ENCODE results near the gene CCL8.

Gene CCL8

DNA sequence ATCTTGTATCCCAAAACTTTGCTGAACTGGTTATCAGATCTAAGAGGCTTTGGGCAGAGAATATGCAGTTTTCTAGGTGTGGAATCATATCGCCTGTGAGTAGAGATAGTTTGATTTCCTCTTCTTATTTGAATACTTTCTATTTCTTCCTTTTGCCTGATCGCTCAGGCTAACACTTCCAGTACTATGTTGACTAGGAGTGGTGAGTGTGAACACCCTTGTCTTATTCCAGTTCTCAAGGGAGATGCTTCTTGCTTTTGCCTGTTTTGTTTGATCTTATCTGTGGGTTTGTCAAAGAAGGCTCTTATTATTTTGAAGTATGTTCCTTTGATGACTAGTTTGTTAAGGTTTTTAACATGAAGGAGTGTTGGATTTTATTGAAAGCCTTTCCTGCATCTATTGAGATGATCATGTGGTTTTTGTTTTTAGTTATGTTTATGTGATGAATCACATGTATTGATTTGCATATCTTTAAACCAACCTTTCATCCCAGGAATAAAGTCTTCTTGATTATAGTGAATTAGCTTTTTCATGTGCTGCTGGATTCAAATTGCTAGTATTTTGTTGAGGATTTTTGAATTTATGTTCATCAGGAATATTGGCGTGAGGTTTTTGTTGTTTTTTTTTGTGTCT, 20.0 kb downstream of the CCL8 start:
- H3K4me3 ChIP-seq (ENCODE audit: low read length), result no peak overlapping the region
- TF ChIP-seq, protein P1, sequence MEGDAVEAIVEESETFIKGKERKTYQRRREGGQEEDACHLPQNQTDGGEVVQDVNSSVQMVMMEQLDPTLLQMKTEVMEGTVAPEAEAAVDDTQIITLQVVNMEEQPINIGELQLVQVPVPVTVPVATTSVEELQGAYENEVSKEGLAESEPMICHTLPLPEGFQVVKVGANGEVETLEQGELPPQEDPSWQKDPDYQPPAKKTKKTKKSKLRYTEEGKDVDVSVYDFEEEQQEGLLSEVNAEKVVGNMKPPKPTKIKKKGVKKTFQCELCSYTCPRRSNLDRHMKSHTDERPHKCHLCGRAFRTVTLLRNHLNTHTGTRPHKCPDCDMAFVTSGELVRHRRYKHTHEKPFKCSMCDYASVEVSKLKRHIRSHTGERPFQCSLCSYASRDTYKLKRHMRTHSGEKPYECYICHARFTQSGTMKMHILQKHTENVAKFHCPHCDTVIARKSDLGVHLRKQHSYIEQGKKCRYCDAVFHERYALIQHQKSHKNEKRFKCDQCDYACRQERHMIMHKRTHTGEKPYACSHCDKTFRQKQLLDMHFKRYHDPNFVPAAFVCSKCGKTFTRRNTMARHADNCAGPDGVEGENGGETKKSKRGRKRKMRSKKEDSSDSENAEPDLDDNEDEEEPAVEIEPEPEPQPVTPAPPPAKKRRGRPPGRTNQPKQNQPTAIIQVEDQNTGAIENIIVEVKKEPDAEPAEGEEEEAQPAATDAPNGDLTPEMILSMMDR (IDR thresholded peaks at IDR 0.05; ENCODE audit: insufficient read depth, low read depth, low read length, missing control alignments), result no peak
- no peak for DNase-seq (ENCODE audit: low read depth)

DNA sequence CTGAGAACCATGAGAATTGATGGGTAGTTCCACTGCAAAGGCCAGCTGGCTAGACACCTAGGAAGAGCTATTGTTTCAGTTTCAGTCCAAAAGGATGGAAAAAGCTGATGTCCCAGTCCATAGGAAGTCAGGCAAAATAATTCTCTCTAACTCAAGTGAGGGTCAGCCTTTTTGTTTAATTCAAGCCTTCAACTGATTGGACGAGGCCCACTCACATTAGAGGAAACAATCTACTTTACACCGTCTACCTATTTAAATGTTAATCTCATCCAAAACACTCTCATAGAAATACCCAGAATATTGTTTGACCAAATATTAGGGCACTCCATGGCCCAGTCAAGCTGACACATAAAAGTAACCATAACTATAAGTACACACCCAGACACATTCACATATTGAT, 22.7 kb downstream of the CCL8 start:
- TF ChIP-seq, protein P1 (IDR thresholded peaks at IDR 0.05; ENCODE audit: insufficient read depth, low read depth, low read length, missing control alignments), result no peak
- no peak overlapping the region for H3K4me3 ChIP-seq (ENCODE audit: low read length)
- DNase-seq (ENCODE audit: low read depth), result no peak

- DNase-seq (ENCODE audit: low read depth), result no peak
- H3K4me3 ChIP-seq (ENCODE audit: low read length), result no peak overlapping the region
- TF ChIP-seq, protein P1 (IDR thresholded peaks at IDR 0.05; ENCODE audit: insufficient read depth, low read depth, low read length, missing control alignments), result no peak
Measured at GRCh38 chr17:34347063-34347462, 27.8 kb downstream of the CCL8 start.

GRCh38 chr17:34349751-34350150, 30.5 kb downstream of the CCL8 start:
- no peak overlapping the region for H3K4me3 ChIP-seq (ENCODE audit: low read length)
- DNase-seq (ENCODE audit: low read depth), result no peak

GRCh38 chr17:34351096-34351495, 31.9 kb downstream of the CCL8 start:
- TF ChIP-seq, protein P1 (IDR thresholded peaks at IDR 0.05; ENCODE audit: insufficient read depth, low read depth, low read length, missing control alignments), result no peak
- no peak for DNase-seq (ENCODE audit: low read depth)
- no peak overlapping the region for H3K4me3 ChIP-seq (ENCODE audit: low read length)

More at GRCh38 chr17:34349751-34350150, 30.5 kb downstream of the CCL8 start:
- TF ChIP-seq, protein P1 (IDR thresholded peaks at IDR 0.05; ENCODE audit: insufficient read depth, low read depth, low read length, missing control alignments), result no peak

DNA sequence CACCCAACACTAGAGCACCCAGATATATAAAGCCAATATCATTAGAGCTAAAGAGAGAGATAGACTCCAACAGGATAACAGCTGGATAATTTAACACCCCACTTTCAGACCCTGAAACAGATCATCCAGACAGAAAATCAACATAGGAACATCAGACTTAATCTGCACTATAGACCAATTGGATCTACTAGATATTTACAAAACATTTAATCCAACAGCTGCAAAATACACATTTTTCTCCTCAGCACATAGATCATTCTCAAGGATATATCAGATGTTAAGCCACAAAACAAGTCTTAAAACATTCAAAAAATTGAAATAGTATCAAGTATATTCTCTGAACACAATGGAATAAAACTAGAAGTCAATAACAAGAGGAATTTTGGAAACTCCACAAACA, 33.0 kb downstream of the CCL8 start:
- no peak overlapping the region for H3K4me3 ChIP-seq (ENCODE audit: low read length)
- DNase-seq (ENCODE audit: low read depth), result no peak
- TF ChIP-seq, protein P1 (IDR thresholded peaks at IDR 0.05; ENCODE audit: insufficient read depth, low read depth, low read length, missing control alignments), result no peak

GRCh38 chr17:34354637-34355036, 35.4 kb downstream of the CCL8 start:
- no peak overlapping the region for H3K4me3 ChIP-seq (ENCODE audit: low read length)
- DNase-seq (ENCODE audit: low read depth), result no peak
- TF ChIP-seq, protein P1 (IDR thresholded peaks at IDR 0.05; ENCODE audit: insufficient read depth, low read depth, low read length, missing control alignments), result no peak

All from epithelial cell of esophagus (primary cell).